ENCODE results near the gene DFFA.

DNA sequence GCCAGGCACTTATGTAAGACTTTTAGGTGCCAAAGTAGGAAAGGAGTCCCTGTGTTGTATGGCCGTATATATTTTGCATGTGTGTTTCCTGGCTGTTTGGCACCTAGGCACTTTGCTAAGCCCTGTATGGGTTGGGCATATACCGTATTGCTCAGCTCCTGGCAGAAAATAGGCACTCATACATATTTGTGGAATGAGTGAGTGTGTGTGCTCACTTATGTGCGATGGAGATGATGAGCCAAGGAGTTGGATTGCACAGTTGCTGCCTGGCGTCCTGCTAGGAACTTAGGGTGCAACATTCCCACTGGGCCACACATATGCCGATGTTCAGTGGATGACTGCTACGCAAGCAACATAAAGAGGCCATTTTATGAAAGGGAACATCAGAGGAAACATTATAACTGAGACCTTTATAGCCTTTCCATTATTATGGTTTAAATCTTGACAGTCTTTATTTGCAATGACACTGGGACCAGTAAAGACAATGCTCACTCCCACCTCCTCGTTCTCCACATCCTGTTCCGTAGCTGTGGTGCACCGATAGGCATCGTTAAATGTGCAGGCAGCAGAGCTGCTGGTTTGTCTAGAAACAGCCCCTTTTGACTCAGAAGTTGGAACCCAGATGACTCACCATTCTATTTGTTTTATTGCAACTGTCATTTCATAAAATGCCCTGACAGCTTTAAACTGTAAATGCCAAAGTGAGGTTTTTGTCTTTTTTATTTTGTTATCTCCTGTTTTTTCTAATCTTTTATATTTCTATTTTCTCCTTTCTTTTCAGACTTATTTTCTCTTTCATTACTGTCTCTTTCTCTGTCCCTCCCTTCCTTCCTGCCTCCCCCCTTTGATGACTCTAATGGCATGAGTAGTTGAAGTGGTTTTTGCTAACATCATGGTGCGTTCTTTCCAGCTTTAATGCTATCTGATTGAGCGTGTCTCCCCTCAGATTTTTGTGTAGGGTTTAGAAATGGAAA, 38.5 kb upstream of the DFFA start:
- TF ChIP-seq POLR2A (IDR thresholded peaks at IDR 0.05; ENCODE audit: low read depth, low read length): peak; percentile 36
- no peak for TF ChIP-seq CTCF (IDR thresholded peaks at IDR 0.05; ENCODE audit: extremely low read depth in 1 of 2, insufficient read depth in 1 of 2, low read depth in 1 of 2, low read length in 2 of 2)
- no peak for TF ChIP-seq EZH2 (IDR thresholded peaks at IDR 0.05; ENCODE audit: borderline replicate concordance, low read depth, low read length, severe bottlenecking)
- TF ChIP-seq MAX (IDR thresholded peaks at IDR 0.05; ENCODE audit: insufficient read depth, insufficient read length): no peak
- TF ChIP-seq FOS (IDR thresholded peaks at IDR 0.05; ENCODE audit: borderline replicate concordance, insufficient read depth, low read length): peak; percentile 85
